Ascending aorta (tissue), 2 donors: ENCODE results near the gene MIGA1. TPM values are rescaled to one million over a fixed set of nuclear protein-coding genes. Genes with fewer than 3 reads are reported as not detected.

ENCODE experiments used
- DNase-seq, 2 donors: peaks; one replicate each; pipeline ENCODE4 v3.0.0-alpha.2; 2019; ENCODE audit warnings: low spot score in 2 of 2
- H3K27ac ChIP-seq, 2 donors: fragments of 200-600 bp; sonication (generic); one replicate each; pipeline ENCODE4 v1.5.1; 2016 to 2017; ENCODE audit warnings: mild to moderate bottlenecking in 1 of 2
- H3K27me3 ChIP-seq: fragments of 200-600 bp; sonication (generic); one replicate; pipeline ENCODE4 v1.5.1; 2017
- H3K36me3 ChIP-seq, 2 donors: fragments of 200-600 bp; sonication (generic); one replicate each; pipeline ENCODE4 v1.5.1; 2016
- H3K4me1 ChIP-seq, 2 donors: fragments of 200-600 bp; sonication (generic); one replicate each; pipeline ENCODE4 v1.5.1; 2016 to 2017; ENCODE audit warnings: mild to moderate bottlenecking in 1 of 2
- H3K4me3 ChIP-seq, 2 donors: fragments of 200-600 bp; sonication (generic); one replicate each; pipeline ENCODE4 v1.5.1; 2016 to 2017; ENCODE audit warnings: mild to moderate bottlenecking in 1 of 2
- H3K9me3 ChIP-seq, 2 donors: fragments of 200-600 bp; sonication (generic); one replicate each; pipeline ENCODE4 v1.5.1; 2016
- CTCF ChIP-seq, 3 experiments: fragments of 200-600 bp in 2 of 3; fragments of 450-650 bp in 1 of 3; sonication (generic) in 2 of 3; IDR thresholded peaks; one replicate each; pipeline ENCODE4 v1.5.1; 2016 to 2019; ENCODE audit warnings: antibody characterized with exemption in 3 of 3, mild to moderate bottlenecking in 1 of 3, moderate library complexity in 1 of 3
- intact Hi-C: fragments of 100-400 bp; cut with DNase I; formaldehyde crosslinking; loops from one replicate; pipeline ENCODE4 v1.15.1; 2023
- total RNA-seq: library from RNA; depleted of rRNA; stranded (reverse); fragments of >200 nt; gene quantifications from one replicate; pipeline ENCODE4 v1.1.0, GENCODE V29; 2016

MIGA1 gene
- total RNA-seq, 1 donor from 2014 or later = 13.1 TPM

DNA sequence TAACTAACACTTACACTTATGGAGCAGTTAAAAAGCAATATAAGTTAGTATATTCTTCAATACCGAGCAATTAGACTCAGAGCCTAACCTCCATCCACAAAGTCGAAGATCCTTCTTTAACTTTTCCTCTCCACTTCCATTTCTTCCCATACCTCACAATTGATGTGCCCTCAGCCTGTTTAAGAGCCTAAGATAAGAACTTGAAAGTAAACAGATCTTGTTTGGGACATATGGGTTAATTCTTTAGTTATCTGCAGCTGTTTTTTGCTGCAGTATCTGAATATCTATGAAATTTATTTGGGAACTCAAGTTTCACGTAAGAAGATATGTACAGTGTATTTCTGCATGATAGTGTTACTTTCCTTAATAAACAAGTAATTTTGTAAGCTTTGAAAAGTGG lies 51.5 kb downstream of the MIGA1 start:
- no peak for DNase-seq
- Histone ChIP-seq H3K4me3 (no peak overlapping the region), H3K36me3 (no peaks in the 10 kb centered on the region), H3K27ac (peak overlapping the region; percentile 83 to 93), H3K9me3 (no peaks in the 10 kb centered on the region), H3K4me1 (peaks cover 3 to 55% of the 10 kb centered on the region in 2 donors), H3K27me3 (no peaks in the 10 kb centered on the region)
- intact Hi-C loops = loop anchor here (5.0 to 10.0 kb wide), 4 partner anchors 149 to 1759 kb away; partner anchors contain the start of genes DNAJB4, ST6GALNAC3 and ZZZ3
- TF ChIP-seq CTCF (IDR thresholded peaks at IDR 0.05) = no peak

- no peaks in the 10 kb centered on the region for H3K27me3 ChIP-seq
- intact Hi-C loops = loop anchor here (5.0 to 10.0 kb wide), 4 partner anchors 149 to 1759 kb away; partner anchors contain the start of genes DNAJB4, ST6GALNAC3 and ZZZ3
- no peak for DNase-seq
- TF ChIP-seq CTCF (IDR thresholded peaks at IDR 0.05) = no peak
- H3K4me1 ChIP-seq = peaks cover 3 to 55% of the 10 kb centered on the region in 2 donors
- no peaks in the 10 kb centered on the region for H3K36me3 ChIP-seq
- H3K9me3 ChIP-seq = no peaks in the 10 kb centered on the region
- no peak overlapping the region for H3K4me3 ChIP-seq
- H3K27ac ChIP-seq = peak overlapping the region; percentile 83 to 93
Measured at GRCh38 chr1:77831566-77831965, 52.1 kb downstream of the MIGA1 start.

- Histone ChIP-seq H3K27ac (peak overlapping the region; percentile 83 to 93), H3K27me3 (no peaks in the 10 kb centered on the region), H3K4me3 (peak overlapping the region in 1 of 2 donors; percentile 35), H3K9me3 (no peaks in the 10 kb centered on the region), H3K4me1 (peaks cover 3 to 55% of the 10 kb centered on the region in 2 donors), H3K36me3 (no peaks in the 10 kb centered on the region)
- TF ChIP-seq CTCF (IDR thresholded peaks at IDR 0.05) = no peak
- intact Hi-C loops = loop anchor here (2.0 to 10.0 kb wide), 5 partner anchors 57 to 1760 kb away; partner anchors contain the start of genes DNAJB4, NEXN, ST6GALNAC3 and ZZZ3
- no peak for DNase-seq
Measured at GRCh38 chr1:77831976-77832711, 52.7 kb downstream of the MIGA1 start.

- Histone ChIP-seq H3K9me3 (no peaks in the 10 kb centered on the region), H3K36me3 (no peaks in the 10 kb centered on the region), H3K27ac (peak overlapping the region; percentile 83 to 93), H3K4me3 (peak overlapping the region in 1 of 2 donors; percentile 35), H3K27me3 (no peaks in the 10 kb centered on the region), H3K4me1 (peaks cover 3 to 55% of the 10 kb centered on the region in 2 donors)
- DNase-seq = no peak
- intact Hi-C loops = loop anchor here (2.0 to 10.0 kb wide), 5 partner anchors 56 to 1761 kb away; partner anchors contain the start of genes DNAJB4, NEXN, ST6GALNAC3 and ZZZ3
- no peak for TF ChIP-seq CTCF (IDR thresholded peaks at IDR 0.05)
Measured at GRCh38 chr1:77832901-77833300, 53.5 kb downstream of the MIGA1 start.

DNA sequence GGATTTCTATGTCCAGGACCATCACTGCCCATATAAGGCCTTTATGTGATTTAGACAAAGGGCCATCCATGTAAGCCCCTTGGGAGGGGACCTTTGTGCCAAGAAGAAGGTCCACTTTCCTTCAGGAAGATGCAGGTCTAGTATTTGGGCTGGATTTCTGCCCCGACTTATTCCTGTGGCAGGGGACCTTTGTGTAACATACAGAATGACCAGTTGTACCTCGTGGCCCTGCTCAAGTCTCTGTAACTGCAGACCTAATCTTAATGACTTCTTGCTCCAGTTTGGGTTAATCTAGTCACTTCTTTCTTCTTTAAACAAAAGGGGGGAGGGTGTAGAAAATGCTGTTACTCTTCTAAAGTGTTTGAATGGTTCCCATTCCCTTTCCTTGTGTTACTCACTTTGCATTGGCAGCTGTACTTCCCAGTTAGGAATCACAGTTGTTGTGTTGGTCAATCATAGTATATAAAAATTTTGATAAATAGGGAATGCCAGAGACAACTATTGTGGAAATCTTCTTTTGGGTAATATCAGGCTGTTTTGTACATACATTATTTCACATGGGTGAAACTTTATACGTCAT lies 54.2 kb downstream of the MIGA1 start:
- no peaks in the 10 kb centered on the region for H3K36me3 ChIP-seq
- DNase-seq = no peak
- H3K4me3 ChIP-seq = no peak overlapping the region
- H3K9me3 ChIP-seq = no peaks in the 10 kb centered on the region
- H3K27me3 ChIP-seq = no peaks in the 10 kb centered on the region
- peak overlapping the region; percentile 83 to 93 for H3K27ac ChIP-seq
- TF ChIP-seq CTCF (IDR thresholded peaks at IDR 0.05) = no peak
- intact Hi-C loops = loop anchor here (2.0 to 10.0 kb wide), 5 partner anchors 55 to 1761 kb away; partner anchors contain the start of genes DNAJB4, NEXN, ST6GALNAC3 and ZZZ3
- peaks cover 3 to 55% of the 10 kb centered on the region in 2 donors for H3K4me1 ChIP-seq
